Superior temporal gyrus (tissue), 1 donor: Measurements from ENCODE around the gene RAB11FIP5.
"Not testable (repeated sequence)": the region's sequence is repeated elsewhere in the genome, so short reads cannot be mapped to it uniquely, and the experiment has no call there.

Source experiments
- DNase-seq: peaks from one replicate; pipeline ENCODE4 v3.0.0-alpha.2; 2016; ENCODE audit errors: extremely low spot score

RAB11FIP5 gene

GRCh38 chr2:73110168-73111072 lies 2.3 kb downstream of the RAB11FIP5 start:
- no peak for DNase-seq

GRCh38 chr2:73109431-73110167 lies 3.1 kb downstream of the RAB11FIP5 start:
- no peak for DNase-seq

- no peak for DNase-seq
These were observed 5.4 kb downstream of the RAB11FIP5 start for GRCh38 chr2:73107211-73107926.

GRCh38 chr2:73106791-73107190 lies 6.0 kb downstream of the RAB11FIP5 start:
- no peak for DNase-seq

- no peak for DNase-seq
These were observed 7.2 kb downstream of the RAB11FIP5 start for GRCh38 chr2:73105511-73105971.

GRCh38 chr2:73104933-73105332 lies 7.8 kb downstream of the RAB11FIP5 start:
- no peak for DNase-seq

GRCh38 chr2:73103018-73103542 lies 9.7 kb downstream of the RAB11FIP5 start:
- no peak for DNase-seq

GRCh38 chr2:73101626-73102256 lies 11.0 kb downstream of the RAB11FIP5 start:
- no peak for DNase-seq

- DNase-seq: no peak
These were observed 11.8 kb downstream of the RAB11FIP5 start for GRCh38 chr2:73100956-73101355.

GRCh38 chr2:73099486-73099885 lies 13.3 kb downstream of the RAB11FIP5 start:
- no peak for DNase-seq

GRCh38 chr2:73095910-73096309 lies 16.8 kb downstream of the RAB11FIP5 start:
- no peak for DNase-seq

GRCh38 chr2:73093601-73094218 lies 19.0 kb downstream of the RAB11FIP5 start:
- DNase-seq: not testable (repeated sequence)

GRCh38 chr2:73092146-73092783 lies 20.5 kb downstream of the RAB11FIP5 start:
- DNase-seq: no peak

- DNase-seq: no peak
These were observed 21.1 kb downstream of the RAB11FIP5 start for GRCh38 chr2:73091696-73092095.

- no peak for DNase-seq
These were observed 21.6 kb downstream of the RAB11FIP5 start for GRCh38 chr2:73091164-73091563.

- no peak for DNase-seq
These were observed 23.3 kb downstream of the RAB11FIP5 start for GRCh38 chr2:73089270-73090030.

- no peak for DNase-seq
These were observed 24.0 kb downstream of the RAB11FIP5 start for GRCh38 chr2:73088703-73089102.

GRCh38 chr2:73088211-73088610 lies 24.5 kb downstream of the RAB11FIP5 start:
- no peak for DNase-seq

- DNase-seq: no peak
These were observed 25.4 kb downstream of the RAB11FIP5 start for GRCh38 chr2:73087311-73087710.

- peak; percentile 91 for DNase-seq
These were observed 27.1 kb downstream of the RAB11FIP5 start for GRCh38 chr2:73085691-73086090.
